HTR-8/SVneo (cell line): ENCODE data around the gene SLC35F3.
A peak's percentile ranks its signal among the peaks of the same experiment; 100 is the strongest.

Experiments
- DNase-seq: peaks from one replicate; pipeline ENCODE4 v3.0.0; 2011; ENCODE audit warnings: low spot score, mixed read lengths; ENCODE audit not compliant: insufficient read length
- FAIRE-seq: peaks from 2 replicates; lab custom pipeline; 2011; peaks lifted over from hg19 to GRCh38; lab: Jason Lieb, UNC

SLC35F3 gene

GRCh38 chr1:233908092-233908491, 3.6 kb downstream of the SLC35F3 start:
- DNase-seq (no peak), FAIRE-seq (no peak)

- FAIRE-seq: peak; percentile 75
- peak; percentile 67 for DNase-seq
Measured at GRCh38 chr1:233909195-233909594, 4.7 kb downstream of the SLC35F3 start.

DNA sequence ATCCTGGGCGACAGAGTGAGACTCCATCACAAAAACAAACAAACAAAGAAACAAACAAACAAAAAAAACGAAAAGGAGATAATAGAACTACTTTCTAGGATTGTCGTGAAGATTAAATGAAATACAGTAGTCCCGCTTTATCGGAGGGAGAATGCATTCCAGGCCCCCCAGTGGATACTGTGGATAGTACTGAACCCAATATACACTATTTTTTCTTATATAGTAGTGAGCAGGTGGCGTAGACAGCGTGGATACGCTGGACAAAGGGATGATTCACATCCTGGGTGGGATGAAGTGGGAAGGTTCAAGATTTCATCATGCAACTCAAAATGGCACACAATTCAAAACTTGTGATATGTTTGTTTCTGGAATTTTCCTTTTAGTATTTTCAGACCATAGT, 8.0 kb downstream of the SLC35F3 start:
- FAIRE-seq (no peak), DNase-seq (no peak)

GRCh38 chr1:233912909-233913308, 8.4 kb downstream of the SLC35F3 start:
- no peak for DNase-seq
- peak; percentile 80 for FAIRE-seq

GRCh38 chr1:233916706-233917105, 12.2 kb downstream of the SLC35F3 start:
- FAIRE-seq (no peak), DNase-seq (no peak)

DNA sequence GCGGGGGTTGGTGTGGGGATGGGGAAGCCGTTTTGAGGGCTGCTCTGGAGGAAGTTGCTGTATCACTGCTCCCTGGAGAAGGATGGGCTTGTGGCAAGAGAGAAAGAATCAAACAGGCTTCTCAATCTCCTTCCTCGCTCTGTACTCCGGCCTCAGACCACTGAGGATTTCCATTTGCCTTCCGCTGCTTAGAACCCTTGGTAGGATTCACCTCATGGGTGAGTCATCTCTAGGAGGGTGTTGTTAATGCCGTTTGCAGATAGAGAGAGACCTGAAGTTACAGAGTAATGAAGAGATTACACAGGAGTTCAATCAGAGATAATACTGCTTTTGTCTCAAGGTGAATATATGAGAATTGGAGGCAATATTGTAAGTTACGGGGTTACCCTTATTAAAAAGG, 15.3 kb downstream of the SLC35F3 start:
- FAIRE-seq: no peak
- DNase-seq: no peak

GRCh38 chr1:233928123-233928522, 23.6 kb downstream of the SLC35F3 start:
- DNase-seq (no peak), FAIRE-seq (no peak)

GRCh38 chr1:233933339-233933738, 28.9 kb downstream of the SLC35F3 start:
- DNase-seq: no peak
- FAIRE-seq: no peak

DNA sequence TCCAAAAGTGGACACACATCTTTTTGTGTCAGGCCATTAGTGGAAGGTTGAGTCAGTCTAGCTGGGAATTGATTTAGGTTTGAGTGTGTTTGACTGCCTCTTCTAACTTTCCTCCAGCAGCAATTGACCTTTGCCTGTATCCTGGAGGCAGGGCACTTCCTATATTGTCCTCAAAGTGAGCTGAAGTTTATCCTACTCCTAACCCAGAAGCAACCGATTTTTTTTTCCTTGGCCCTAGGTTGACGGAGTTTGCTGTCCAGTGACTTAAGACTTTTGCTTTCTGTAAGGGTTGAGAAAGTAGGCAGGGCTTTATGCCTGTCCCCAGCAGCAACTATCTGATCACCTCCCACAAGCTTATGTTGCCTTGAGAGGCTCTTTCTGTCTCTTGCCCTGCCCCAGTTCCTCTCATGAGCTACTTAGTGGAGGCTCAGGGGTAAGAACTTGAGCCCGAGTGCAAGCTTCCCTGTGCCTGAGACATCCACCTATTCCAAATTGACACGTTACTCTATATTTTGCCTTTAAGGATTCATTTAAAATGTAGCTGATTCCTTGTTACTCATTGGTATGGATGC, 30.9 kb downstream of the SLC35F3 start:
- no peak for DNase-seq

GRCh38 chr1:233936422-233936821, 31.9 kb downstream of the SLC35F3 start:
- DNase-seq: no peak
- FAIRE-seq: no peak

More for the DNA sequence above, 30.9 kb downstream of the SLC35F3 start:
- no peak for FAIRE-seq

DNA sequence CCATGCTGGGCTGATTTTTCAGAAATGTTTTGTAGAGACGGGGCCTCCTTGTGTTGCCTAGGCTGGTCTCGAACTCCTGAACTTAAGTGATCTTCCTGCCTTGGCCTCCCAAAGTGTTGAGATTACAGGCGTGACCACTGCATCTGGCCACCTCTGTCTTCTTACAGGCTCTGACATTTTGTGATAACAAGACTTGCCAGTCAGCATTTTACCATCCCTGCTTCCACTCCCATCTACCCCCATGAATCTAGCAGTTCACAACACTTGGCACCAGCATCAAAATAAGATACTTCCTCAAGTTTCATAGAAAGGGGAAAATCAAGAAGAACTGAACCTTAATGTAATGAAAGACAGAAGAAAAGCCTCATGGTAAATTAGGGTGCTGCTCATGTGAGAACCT, 32.4 kb downstream of the SLC35F3 start:
- no peak for FAIRE-seq

DNA sequence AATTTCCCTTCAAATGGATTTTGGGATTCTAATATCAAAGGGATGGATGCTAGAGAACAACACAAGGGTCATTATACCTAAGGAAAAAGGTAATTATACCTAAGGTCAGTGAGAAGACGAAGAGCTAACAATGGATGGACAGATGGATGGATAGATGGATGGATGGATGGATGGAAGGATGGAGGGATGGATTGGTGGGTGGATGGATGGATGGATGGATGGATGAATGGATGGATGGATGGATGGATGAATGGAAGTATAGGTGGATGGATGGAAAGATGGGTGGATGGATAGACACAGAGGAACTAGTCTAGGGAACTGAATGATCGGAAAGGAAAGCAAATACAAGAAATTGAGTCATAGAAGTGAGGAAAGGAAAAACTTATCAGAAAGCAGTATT, 34.0 kb downstream of the SLC35F3 start:
- DNase-seq (no peak), FAIRE-seq (no peak)

More for the DNA sequence above, 32.4 kb downstream of the SLC35F3 start:
- DNase-seq: no peak

DNA sequence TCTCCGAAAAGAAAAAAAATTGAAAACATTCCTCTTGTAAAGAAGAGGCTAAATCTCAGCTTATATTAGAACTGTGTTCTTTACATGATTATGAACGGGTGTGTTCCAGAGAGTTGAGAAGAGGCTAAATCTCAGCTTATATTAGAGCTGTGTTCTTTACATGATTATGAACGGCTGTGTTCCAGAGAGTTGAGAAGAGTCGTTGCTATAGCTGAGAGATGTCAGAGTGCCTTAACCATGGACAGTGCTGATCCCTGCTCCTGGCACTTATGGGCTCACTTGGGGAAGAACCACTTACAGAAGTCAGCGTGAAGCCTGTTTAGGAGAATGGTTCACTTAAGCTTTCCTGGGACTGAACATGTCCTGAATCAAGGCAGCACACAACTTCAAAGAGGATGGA, 35.0 kb downstream of the SLC35F3 start:
- DNase-seq (no peak), FAIRE-seq (no peak)

GRCh38 chr1:233940908-233941307, 36.4 kb downstream of the SLC35F3 start:
- FAIRE-seq (no peak), DNase-seq (no peak)

- DNase-seq (no peak), FAIRE-seq (no peak)
Measured at GRCh38 chr1:233944601-233945000, 40.1 kb downstream of the SLC35F3 start.

GRCh38 chr1:233945573-233945972, 41.1 kb downstream of the SLC35F3 start:
- no peak for FAIRE-seq
- DNase-seq: no peak

- DNase-seq (no peak), FAIRE-seq (no peak)
Measured at GRCh38 chr1:233945979-233946378, 41.5 kb downstream of the SLC35F3 start.

- DNase-seq: no peak
- FAIRE-seq: no peak
Measured at GRCh38 chr1:233946724-233947123, 42.2 kb downstream of the SLC35F3 start.

GRCh38 chr1:233951804-233952203, 47.3 kb downstream of the SLC35F3 start:
- FAIRE-seq (no peak), DNase-seq (no peak)

DNA sequence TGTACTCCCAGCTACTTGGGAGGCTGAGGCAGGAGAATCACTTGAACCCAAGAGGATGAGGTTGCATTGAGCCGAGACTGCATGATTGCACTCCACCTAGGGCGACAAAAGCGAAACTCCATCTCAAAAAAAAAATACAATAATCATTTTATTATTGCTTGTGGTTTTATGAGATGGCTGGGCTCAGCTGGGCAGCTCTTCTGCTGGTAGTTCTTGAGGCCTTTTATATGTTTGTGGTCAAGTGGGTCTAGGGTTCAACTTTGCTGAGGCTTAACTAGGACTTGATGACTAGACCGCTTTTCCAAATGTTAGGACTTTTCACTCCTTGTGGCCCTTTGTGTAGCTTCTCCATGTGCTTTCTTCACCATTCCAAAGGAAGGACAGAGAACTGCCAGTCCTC, 53.2 kb downstream of the SLC35F3 start:
- FAIRE-seq: no peak

GRCh38 chr1:233959102-233959501, 54.6 kb downstream of the SLC35F3 start:
- DNase-seq: no peak
- no peak for FAIRE-seq

More for the DNA sequence above, 53.2 kb downstream of the SLC35F3 start:
- no peak for DNase-seq

DNA sequence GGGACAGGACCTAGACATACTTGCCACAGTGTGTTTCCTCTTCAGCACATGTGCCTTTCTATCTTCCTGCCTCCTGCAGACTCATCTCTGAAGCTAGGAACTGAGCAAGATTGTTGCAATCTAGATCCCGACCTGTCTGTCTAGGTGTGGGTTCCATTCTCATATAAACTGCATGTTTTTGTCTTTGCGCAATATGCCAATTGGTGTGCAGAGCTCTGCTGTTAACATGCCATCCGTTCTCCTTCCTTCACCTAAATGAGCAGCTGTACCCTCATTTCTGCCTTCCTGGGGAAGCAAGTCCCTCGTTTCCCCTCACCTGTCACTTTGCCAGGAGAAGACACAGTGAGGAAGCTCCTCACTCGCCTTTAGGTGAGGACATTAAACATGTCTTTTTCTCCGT, 55.5 kb downstream of the SLC35F3 start:
- FAIRE-seq: no peak

GRCh38 chr1:233960386-233960785, 55.9 kb downstream of the SLC35F3 start:
- no peak for DNase-seq
- FAIRE-seq: no peak

More for the DNA sequence above, 55.5 kb downstream of the SLC35F3 start:
- DNase-seq: no peak
